Loucy (cell line): ENCODE measurements around the gene CNTNAP2.

ENCODE experiments used
- H2AFZ ChIP-seq: fragments of 200-600 bp; sonication (generic); 2 replicates; pipeline ENCODE4 v1.6.0; 2016; ENCODE audit warnings: antibody characterized with exemption, mild to moderate bottlenecking, low read length, moderate library complexity
- H3F3A ChIP-seq: fragments of 200-600 bp; 2 replicates; pipeline ENCODE4 v1.6.0; 2016; ENCODE audit warnings: antibody characterized with exemption, low read depth, mild to moderate bottlenecking
- H3K27me3 ChIP-seq: fragments of 200-600 bp; sonication (generic); 2 replicates; pipeline ENCODE4 v1.6.1; 2014; ENCODE audit warnings: low read length, mild to moderate bottlenecking; ENCODE audit not compliant: insufficient read depth, poor library complexity, severe bottlenecking
- H3K36me3 ChIP-seq: fragments of 200-600 bp; sonication (generic); 2 replicates; pipeline ENCODE4 v1.6.1; 2016; ENCODE audit warnings: low read length; ENCODE audit not compliant: insufficient read depth
- H3K4me1 ChIP-seq: fragments of 200-600 bp; sonication (generic); 2 replicates; pipeline ENCODE4 v1.5.1; 2014; ENCODE audit warnings: low read length, mild to moderate bottlenecking; ENCODE audit not compliant: insufficient read depth, poor library complexity, severe bottlenecking
- H3K4me2 ChIP-seq: fragments of 200-600 bp; sonication (generic); 2 replicates; pipeline ENCODE4 v1.6.0; 2014; ENCODE audit warnings: antibody characterized with exemption, low read length, low read depth, mild to moderate bottlenecking; ENCODE audit not compliant: poor library complexity, severe bottlenecking
- H3K4me3 ChIP-seq: fragments of 200-600 bp; sonication (generic); 2 replicates; pipeline ENCODE4 v1.5.1; 2014; ENCODE audit warnings: low read length, mild to moderate bottlenecking, mixed read lengths; ENCODE audit not compliant: poor library complexity, severe bottlenecking
- H3K79me2 ChIP-seq: fragments of 200-600 bp; sonication (generic); 2 replicates; pipeline ENCODE4 v1.6.1; 2014; ENCODE audit warnings: low read length; ENCODE audit not compliant: insufficient read depth
- H3K9ac ChIP-seq: fragments of 200-600 bp; sonication (generic); 2 replicates; pipeline ENCODE4 v1.6.0; 2014; ENCODE audit warnings: mild to moderate bottlenecking, low read depth, low read length, moderate library complexity; ENCODE audit not compliant: poor library complexity, severe bottlenecking
- H3K9me2 ChIP-seq: fragments of 200-600 bp; sonication (generic); replicated peaks from 2 replicates; pipeline ENCODE4 v1.6.1; 2016; ENCODE audit warnings: low read depth, low read length, mixed read lengths
- H3K9me3 ChIP-seq: fragments of 200-600 bp; sonication (generic); 2 replicates; pipeline ENCODE4 v1.6.1; 2014; ENCODE audit warnings: mild to moderate bottlenecking, antibody characterized with exemption, low read length, low read depth; ENCODE audit not compliant: insufficient read depth
- H4K20me1 ChIP-seq: fragments of 200-600 bp; sonication (generic); 2 replicates; pipeline ENCODE4 v1.6.0; 2014; ENCODE audit warnings: antibody characterized with exemption, low read length, mild to moderate bottlenecking; ENCODE audit not compliant: insufficient read depth, poor library complexity, severe bottlenecking
- EZH2phosphoT487 ChIP-seq: fragments of 200-600 bp; IDR thresholded peaks from 2 replicates; pipeline ENCODE4 v1.6.1; 2018; ENCODE audit warnings: antibody characterized with exemption, mild to moderate bottlenecking, moderate library complexity, borderline replicate concordance
- TF ChIP-seq, protein P1 (sequence below): fragments of 200-600 bp; sonication (generic); conservative IDR thresholded peaks from 2 replicates; pipeline ENCODE4 v1.5.1; 2014; ENCODE audit warnings: mild to moderate bottlenecking, antibody characterized with exemption, low read length

CNTNAP2 gene

GRCh38 chr7:147539685-147540084, 1423.1 kb downstream of the CNTNAP2 start:
- H3K4me1 ChIP-seq, result no peaks in the 10 kb centered on the region
- H3K79me2 ChIP-seq, result no peaks in the 10 kb centered on the region
- H3K9me2 ChIP-seq, result no peaks in the 10 kb centered on the region
- TF ChIP-seq, protein P1, sequence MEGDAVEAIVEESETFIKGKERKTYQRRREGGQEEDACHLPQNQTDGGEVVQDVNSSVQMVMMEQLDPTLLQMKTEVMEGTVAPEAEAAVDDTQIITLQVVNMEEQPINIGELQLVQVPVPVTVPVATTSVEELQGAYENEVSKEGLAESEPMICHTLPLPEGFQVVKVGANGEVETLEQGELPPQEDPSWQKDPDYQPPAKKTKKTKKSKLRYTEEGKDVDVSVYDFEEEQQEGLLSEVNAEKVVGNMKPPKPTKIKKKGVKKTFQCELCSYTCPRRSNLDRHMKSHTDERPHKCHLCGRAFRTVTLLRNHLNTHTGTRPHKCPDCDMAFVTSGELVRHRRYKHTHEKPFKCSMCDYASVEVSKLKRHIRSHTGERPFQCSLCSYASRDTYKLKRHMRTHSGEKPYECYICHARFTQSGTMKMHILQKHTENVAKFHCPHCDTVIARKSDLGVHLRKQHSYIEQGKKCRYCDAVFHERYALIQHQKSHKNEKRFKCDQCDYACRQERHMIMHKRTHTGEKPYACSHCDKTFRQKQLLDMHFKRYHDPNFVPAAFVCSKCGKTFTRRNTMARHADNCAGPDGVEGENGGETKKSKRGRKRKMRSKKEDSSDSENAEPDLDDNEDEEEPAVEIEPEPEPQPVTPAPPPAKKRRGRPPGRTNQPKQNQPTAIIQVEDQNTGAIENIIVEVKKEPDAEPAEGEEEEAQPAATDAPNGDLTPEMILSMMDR, result no peak
- TF ChIP-seq EZH2phosphoT487, result no peak
- H4K20me1 ChIP-seq, result no peaks in the 10 kb centered on the region
- no peaks in the 10 kb centered on the region for H3K36me3 ChIP-seq
- no peak overlapping the region for H3K4me3 ChIP-seq
- H3K4me2 ChIP-seq, result no peak overlapping the region
- no peak overlapping the region for H2AFZ ChIP-seq
- no peak overlapping the region for H3K9ac ChIP-seq
- no peaks in the 10 kb centered on the region for H3F3A ChIP-seq
- no peaks in the 10 kb centered on the region for H3K27me3 ChIP-seq
- H3K9me3 ChIP-seq, result no peaks in the 10 kb centered on the region; the same call in 1 of the 2 replicates

DNA sequence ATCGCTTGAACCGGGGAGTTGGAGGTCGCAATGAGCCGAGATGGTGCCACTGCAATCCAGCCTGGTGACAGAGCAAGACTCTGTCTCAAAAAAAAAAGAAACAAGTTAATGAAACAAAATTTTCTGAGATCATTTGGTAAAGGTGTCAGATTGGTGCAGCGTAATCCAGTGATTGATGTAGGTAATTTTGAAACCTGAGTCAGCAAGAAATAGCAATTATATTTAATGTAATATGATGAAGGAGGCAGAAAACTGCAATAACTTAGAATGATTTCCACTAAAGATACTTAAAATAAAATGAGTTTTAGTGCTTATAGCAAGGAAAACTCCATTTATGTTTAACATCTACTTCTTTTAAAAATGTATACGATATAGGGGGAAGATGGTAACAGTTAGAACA, 1424.1 kb downstream of the CNTNAP2 start:
- Histone ChIP-seq H3K9me3 (no peaks in the 10 kb centered on the region; the same call in 1 of the 2 replicates), H4K20me1 (no peaks in the 10 kb centered on the region), H3K4me3 (no peak overlapping the region), H3K36me3 (no peaks in the 10 kb centered on the region), H3K9ac (no peak overlapping the region), H3K9me2 (no peaks in the 10 kb centered on the region), H3K4me1 (no peaks in the 10 kb centered on the region), H3K79me2 (no peaks in the 10 kb centered on the region), H3K4me2 (no peak overlapping the region), H2AFZ (no peak overlapping the region), H3F3A (no peaks in the 10 kb centered on the region), H3K27me3 (no peaks in the 10 kb centered on the region)
- no peak for TF ChIP-seq EZH2phosphoT487
- TF ChIP-seq, protein P1, result no peak

DNA sequence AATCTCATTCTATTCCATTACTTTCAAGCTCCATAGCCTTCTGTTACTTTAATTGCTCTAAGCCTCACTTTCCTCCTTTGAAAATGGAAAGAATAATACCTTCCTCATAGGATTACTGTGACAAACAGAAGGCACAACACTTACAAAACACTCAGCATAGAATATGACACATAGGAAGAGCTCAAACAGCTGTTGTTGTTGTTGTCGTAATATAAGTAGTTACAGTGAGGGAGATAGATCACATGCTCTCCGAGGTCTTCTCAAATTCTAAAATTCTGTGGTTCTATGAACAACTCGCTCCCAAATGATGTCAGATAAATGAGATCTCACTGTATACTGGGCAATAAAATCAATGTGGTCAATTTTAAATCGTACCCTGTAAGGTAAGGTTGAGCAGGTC, 1424.7 kb downstream of the CNTNAP2 start:
- Histone ChIP-seq H3K4me2 (no peak overlapping the region), H3F3A (no peaks in the 10 kb centered on the region), H3K4me3 (no peak overlapping the region), H3K9me3 (no peaks in the 10 kb centered on the region), H3K9ac (no peak overlapping the region), H3K36me3 (no peaks in the 10 kb centered on the region), H2AFZ (no peak overlapping the region), H4K20me1 (no peaks in the 10 kb centered on the region), H3K4me1 (no peaks in the 10 kb centered on the region), H3K79me2 (no peaks in the 10 kb centered on the region), H3K27me3 (no peaks in the 10 kb centered on the region), H3K9me2 (no peaks in the 10 kb centered on the region)
- no peak for TF ChIP-seq EZH2phosphoT487
- TF ChIP-seq, protein P1, result no peak
